GM19238 (cell line): ENCODE results near the gene MTHFD1L.
A peak's percentile ranks its signal among the peaks of the same experiment; 100 is the strongest.
"Not testable (repeated sequence)": the region's sequence is repeated elsewhere in the genome, so short reads cannot be mapped to it uniquely, and the experiment has no call there.

ENCODE experiments used
- DNase-seq: peaks from one replicate; pipeline ENCODE4 v3.0.0; 2011; ENCODE audit warnings: low spot score; ENCODE audit not compliant: insufficient read length

MTHFD1L gene

GRCh38 chr6:151014404-151015100 lies 149.1 kb downstream of the MTHFD1L start:
- DNase-seq: peak; percentile 25

DNA sequence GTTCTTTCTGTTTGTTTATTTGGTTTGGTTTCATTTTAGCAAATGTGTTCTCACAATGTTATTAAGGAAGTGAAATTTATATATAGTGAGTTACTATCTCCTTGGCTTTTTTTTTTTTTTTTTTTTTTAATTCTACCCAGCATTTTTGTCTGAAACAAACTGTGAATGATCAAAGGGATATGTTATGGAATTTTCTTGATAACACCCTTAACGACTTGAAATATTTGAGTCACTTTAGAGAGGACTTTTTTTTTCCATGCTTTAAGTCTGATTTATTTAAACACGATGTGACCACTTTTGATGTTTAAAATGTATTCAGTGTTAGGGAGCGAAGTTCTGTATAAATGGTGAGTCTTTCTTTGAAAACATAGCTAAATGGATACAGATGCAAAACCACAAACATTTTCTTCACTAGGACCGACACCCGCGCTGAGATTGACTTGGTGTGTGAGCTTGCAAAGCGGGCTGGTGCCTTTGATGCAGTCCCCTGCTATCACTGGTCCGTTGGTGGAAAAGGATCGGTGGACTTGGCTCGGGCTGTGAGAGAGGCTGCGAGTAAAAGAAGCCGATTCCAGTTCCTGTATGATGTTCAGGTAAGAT lies 149.7 kb downstream of the MTHFD1L start:
- no peak for DNase-seq

GRCh38 chr6:151016107-151016506 lies 150.6 kb downstream of the MTHFD1L start:
- no peak for DNase-seq

- no peak for DNase-seq
Measured at GRCh38 chr6:151018046-151018445, 152.5 kb downstream of the MTHFD1L start.

DNA sequence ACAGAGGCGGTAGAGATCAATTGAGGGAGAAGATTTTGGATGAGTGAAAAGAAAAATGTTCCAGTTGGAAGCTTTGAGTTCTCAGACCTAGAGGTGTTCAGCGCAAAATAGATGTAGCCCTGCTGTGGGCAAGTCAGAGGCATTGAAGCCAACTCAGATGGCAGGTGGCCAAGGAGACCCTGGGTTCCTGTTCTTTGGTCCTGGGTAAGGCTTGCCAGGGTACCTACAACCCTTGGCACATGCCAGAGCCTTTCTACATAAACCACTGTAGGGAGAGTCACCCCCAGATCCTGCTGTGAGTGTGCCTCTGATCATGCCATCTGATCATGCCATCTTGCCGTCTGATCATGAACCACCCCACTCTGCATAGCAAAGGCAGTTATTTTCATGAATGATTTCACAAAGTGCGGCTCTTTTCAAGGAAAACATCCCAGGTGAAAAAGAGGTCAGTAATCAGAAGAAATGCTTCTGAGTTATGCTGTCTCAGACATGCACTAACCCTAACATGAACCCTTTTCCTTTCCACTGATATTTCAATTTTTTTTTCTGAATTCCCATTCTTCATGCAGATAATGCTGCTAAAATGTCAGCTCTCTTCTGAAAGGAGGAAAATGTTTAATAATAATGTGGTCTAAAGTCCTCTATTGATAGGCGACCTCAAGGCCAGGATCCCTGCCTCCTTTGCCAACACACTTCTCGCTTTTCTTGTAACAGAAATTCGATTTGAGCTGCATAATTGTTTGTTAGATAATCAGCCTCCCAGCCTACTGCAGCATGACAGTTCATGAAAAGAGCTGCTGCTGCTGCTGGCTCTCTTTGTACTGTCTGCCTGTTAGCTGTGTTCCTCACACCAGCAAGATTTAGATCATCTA lies 153.6 kb downstream of the MTHFD1L start:
- DNase-seq: no peak

DNA sequence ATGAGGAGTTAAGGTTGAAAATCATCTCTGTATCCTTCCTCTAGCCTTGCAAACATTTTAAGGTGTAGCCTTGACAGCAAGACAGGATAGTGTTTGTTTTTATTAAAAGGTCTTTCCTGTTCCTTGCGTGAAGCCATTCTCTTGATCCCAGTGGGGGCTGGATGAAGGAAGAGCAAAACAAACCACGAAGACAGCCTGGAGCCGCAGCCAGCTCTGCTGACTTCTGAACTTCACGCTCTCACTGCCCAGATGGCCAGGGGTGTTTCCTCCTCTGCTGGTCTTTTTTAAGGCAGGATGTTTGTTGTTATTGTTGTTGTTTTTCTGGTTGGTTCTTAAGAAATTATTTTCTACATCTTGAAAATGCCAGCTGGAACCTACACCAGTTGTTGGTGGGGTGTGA lies 156.4 kb downstream of the MTHFD1L start:
- DNase-seq: no peak

- no peak for DNase-seq
Measured at GRCh38 chr6:151022492-151022891, 157.0 kb downstream of the MTHFD1L start.

DNA sequence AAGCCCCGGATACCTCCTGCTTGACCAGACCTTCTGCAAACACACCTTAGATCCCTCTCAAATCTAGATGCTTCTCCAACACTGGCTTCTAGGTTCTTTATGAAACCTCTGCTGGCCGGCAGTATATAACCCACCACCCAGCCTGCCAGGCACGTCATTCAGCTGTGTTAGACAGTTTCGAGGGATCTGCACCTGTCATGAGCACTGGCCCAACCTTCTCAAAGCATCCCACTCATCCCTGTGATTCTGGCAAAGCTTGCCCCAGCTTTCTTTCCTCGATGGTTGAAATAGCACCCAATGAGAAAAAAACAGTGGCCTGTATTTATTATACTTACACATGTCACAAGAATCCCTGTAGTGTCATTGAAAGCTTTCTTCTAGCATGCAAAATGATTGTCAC lies 157.8 kb downstream of the MTHFD1L start:
- no peak for DNase-seq

DNA sequence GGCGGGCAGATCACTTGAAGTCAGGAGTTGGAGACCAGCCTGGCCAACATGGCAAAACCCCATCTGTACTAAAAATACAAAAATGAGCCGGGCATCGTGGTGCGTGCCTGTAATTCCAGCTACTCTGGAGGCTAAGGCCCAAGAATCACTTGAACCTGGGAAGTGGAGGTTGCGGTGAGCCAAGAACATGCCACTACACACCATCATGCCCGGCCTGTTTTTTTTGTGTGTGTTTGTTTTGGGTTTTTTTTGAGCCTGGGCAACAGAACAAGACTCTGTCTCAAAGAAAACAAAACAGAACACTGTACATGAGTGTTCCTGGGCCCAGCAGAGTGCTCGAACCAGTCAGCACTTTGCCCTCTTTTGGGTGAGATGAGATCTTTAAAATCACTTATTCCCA lies 159.1 kb downstream of the MTHFD1L start:
- no peak for DNase-seq

DNA sequence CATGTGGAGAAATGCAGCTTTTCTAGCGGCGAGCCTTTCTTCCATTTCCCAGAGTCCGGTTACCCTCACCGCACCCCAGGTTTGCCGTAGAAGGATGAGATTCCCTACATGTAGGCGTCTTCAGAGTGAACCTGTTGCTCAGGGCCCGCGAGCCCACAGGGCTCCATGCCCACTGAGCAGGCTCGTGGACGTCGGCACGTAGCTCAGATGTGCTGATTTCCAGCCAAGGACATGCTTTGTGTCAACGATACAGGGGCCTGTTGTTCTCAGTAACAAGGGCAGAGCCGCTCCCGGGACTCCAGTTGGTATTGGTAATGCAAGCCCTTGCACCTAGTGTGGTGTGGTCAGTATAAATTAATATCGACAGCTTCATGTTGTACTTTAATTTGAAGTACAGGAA lies 159.6 kb downstream of the MTHFD1L start:
- DNase-seq: no peak

GRCh38 chr6:151026041-151026663 lies 160.7 kb downstream of the MTHFD1L start:
- DNase-seq: no peak

- no peak for DNase-seq
Measured at GRCh38 chr6:151027295-151027747, 161.8 kb downstream of the MTHFD1L start.

DNA sequence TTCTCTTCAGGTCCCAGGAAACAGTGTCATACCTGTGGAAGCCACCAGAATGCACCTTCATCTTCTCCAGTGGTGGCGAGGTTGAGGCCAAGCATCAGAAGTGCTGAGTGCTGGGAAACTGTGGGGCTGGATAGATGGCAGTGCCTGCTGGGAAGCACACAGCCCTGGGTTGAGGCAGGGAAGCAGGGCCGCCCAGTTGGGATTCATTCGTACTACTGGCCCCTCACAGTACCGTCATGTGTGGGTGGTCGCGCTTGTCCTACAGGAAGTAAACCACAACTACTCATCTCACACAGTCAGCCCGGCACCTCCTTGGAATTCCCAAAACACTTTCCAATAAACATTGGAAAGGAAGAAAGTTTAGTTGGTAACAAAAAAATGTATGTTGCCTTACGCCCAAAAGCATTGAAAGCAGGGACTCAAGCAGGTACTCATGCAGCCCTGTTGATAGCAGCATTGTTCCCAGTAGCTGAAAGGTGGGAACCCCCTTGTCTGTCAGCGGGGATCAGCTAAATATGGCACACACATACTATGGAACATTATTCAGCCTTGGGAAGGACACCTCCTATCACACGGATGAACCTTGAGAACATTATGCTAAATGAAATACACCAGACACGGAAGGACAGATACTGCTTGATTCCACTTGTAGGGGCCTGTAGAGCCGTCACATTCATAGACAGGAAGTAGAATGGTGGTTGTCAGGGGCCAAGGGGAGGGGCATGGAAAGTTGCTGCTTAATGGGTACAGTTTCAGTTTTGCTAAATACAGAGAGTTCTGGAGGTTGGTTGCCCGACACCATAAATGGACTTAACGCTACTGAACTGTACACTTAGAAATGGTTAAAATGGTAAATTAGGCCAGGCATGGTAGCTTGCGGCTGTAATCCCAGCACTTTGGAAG lies 162.7 kb downstream of the MTHFD1L start:
- no peak for DNase-seq

GRCh38 chr6:151029970-151030369 lies 164.5 kb downstream of the MTHFD1L start:
- DNase-seq: no peak

DNA sequence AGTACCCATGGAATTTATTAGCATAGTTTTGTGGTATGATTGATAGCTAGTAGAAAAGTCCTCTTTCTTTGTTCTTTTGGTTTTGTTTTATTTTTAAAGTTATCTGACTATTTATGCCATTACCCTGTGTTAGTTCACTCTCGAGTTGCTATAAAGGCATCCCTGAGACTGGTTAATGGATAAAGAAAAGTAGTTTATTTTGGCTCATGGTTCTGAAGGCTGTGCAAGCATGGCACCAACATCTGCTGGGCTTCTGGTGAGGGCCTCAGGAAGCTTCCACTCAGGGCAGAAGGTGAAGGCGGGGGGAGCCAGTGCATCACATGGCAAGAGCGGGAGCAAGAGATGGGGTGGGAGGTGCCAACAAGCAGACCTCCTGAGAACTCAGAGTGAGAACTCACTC lies 166.5 kb downstream of the MTHFD1L start:
- DNase-seq: no peak

GRCh38 chr6:151034825-151035781 lies 169.6 kb downstream of the MTHFD1L start:
- no peak for DNase-seq

- not testable (repeated sequence) for DNase-seq
Measured at GRCh38 chr6:151036211-151036721, 170.8 kb downstream of the MTHFD1L start.

GRCh38 chr6:151036869-151037680 lies 171.6 kb downstream of the MTHFD1L start:
- DNase-seq: no peak
